AG20443 (cell line): ENCODE measurements around the gene ASXL2.

Source experiments
- DNase-seq: peaks from one replicate; pipeline ENCODE4 v3.0.0; 2012; ENCODE audit warnings: low spot score, mixed read lengths

Gene ASXL2

DNA sequence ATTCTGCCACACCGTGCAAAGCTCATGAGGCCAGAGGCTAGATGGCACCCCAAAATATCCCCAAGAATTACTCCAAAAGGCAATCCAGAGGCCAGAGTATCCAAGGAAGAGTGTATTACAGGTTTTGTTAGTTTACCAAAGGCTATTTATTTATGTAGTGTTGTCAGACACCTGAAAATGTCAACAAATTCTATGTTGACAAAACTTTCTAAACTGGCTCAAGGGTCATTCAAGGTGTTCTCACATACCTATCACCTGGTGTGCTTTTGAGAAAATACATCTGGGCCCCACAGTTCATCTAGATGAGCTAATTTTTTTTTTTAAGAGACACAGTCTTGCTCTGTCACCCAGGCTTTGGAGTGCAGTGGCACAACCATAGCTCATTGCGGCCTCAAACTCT, 192.5 kb downstream of the ASXL2 start:
- no peak for DNase-seq

DNA sequence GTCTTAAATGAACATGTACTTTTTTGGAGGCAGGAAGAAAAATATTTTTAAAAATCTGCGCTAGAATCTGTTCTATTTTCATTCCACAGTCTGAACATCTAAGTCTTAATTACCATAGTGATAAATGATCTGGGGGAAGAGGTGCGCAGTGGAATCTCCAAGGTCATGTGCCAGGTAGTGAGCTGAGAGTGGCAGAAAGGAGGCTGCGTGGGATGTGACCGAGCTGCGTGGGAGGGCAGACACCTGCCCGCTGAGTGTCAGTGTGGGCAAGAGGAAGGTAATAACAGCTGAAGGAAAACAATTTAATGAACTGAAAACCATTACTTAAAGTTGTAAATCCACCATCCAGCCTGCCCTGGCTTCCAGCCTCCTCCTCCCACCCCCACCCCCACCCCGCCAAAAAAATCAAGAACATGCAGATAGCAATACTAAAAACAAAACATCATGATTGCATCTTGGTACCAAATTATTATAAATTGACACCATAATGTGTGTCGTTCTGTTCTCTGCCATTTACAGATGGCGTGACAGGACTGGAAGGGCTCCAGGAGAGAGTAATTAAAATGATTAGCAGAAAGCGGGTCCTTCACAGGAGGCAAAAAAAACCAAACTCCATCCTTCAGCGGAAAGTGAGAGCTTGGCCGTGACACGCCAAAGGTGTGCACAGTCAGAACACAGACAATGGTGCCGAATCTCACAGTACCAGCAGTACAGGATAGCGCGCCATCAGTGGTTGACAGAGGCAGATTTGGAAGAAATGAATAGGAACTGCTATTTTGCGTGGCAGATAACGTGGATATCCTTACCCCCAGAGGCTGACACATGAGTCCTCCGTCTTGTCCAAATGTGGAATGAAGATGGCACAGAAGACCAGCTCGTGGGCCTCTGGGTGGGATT, 193.5 kb downstream of the ASXL2 start:
- DNase-seq = no peak
